Fibroblast of skin of right quadriceps (primary cell): ENCODE results near the gene SMPX.
A peak's percentile ranks its signal among the peaks of the same experiment; 100 is the strongest.

ENCODE experiments used
- DNase-seq: peaks from one replicate; pipeline ENCODE4 v3.0.0-alpha.2; 2013

SMPX gene

GRCh38 chrX:21711129-21711847 is 46.6 kb downstream of the SMPX start:
- no peak for DNase-seq

- DNase-seq, result no peak
Measured at GRCh38 chrX:21708116-21708515, 49.8 kb downstream of the SMPX start.

DNA sequence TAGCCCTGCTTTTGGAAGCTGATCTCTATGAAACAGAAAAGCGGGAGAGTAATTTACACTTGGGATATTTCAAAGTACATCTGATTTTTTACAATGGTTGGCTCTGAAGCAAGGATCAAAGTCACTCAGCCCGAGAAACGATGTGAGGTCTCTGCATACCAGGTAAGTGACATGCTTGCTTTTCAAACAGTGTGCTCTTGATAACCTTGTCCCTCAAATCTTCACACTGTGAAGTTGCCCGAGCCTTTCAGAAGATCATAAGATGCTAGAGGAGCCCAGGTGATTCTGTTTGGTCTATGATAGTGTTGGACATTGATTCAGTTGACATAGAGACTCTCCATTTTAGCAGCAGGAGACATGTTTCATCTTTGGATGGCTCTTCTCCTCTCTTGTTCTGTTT is 52.7 kb downstream of the SMPX start:
- no peak for DNase-seq

DNA sequence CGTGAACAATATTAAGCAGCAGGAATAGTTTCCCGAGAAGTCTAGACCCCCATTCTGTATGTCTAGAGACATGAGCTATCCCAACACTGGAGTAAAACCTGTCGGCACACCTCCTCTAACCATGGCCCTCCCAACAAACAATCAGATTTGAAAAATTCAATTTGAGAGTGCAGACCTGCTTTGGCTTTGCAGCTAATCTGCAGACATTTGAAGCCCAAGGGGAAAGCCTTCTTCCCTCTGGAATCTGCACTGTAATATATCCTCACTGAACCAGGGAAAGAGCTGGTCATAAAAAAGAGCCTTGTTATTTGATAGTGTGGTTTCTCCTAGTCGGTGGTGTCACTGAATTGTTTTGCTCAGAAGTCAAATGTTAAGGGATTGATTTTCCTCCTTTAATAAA is 55.2 kb downstream of the SMPX start:
- DNase-seq, result no peak

DNA sequence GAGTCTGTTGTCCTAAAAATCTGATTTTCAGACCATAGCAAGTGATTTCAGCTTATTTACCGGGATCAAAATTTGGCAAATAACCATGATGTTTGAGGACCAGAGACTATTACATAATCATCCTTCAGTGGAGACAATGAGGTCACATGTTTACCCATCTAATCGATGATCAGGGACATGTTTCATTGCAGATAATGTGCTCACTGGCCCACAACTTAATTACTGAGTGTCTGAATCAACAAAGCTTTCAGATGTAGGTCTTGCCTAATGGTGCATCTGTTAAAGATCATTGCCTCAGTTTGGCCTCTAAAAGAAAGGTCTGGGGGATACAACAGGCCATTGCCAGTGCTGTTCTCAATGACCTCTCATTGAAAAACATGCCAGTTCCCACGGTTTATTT is 56.9 kb downstream of the SMPX start:
- no peak for DNase-seq

GRCh38 chrX:21700275-21700674 is 57.6 kb downstream of the SMPX start:
- no peak for DNase-seq

DNA sequence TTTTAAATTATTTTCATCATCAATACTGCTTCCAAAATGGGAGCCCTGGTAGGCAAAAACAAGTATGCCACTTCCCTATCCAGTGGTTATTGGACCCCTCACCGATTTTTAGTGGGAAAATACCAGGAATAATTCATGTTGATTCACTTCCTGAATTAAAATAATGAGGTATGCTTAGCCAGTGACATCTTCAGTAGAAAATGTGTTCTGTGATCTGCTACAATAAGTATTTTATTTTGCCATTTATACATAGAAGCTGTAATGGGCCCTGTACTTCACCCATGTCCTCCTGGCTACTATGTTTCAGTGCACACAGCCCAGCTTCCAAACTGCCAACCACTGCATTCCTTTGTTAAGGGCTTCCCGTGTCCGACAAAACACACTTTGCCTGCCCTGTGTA is 58.8 kb downstream of the SMPX start:
- peak; percentile 35 for DNase-seq

- no peak for DNase-seq
Measured at GRCh38 chrX:21698272-21698671, 59.6 kb downstream of the SMPX start.

DNA sequence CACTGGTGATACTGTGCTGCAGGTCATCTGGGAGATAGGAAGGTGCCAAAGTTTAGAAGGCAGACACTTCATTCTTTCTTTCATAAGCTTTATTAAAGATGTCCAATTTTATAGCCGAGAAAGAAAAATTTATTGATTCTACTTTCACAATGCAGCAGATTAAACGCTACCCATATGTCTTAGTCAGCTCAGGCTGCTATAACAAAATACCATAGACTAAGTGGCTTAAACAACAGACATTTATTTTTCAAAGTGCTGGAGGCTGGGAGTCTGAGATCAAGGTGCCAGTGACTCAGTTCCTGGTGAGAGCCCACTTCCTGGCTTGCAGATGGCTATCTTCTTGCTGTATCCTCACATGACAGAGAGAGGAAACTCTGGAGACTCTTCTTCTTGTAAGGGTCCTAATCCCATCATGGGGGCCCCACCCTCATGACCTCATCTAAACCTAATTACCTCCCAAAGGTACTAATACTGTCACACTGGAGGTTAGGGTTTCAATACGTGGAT is 66.4 kb downstream of the SMPX start:
- no peak for DNase-seq

DNA sequence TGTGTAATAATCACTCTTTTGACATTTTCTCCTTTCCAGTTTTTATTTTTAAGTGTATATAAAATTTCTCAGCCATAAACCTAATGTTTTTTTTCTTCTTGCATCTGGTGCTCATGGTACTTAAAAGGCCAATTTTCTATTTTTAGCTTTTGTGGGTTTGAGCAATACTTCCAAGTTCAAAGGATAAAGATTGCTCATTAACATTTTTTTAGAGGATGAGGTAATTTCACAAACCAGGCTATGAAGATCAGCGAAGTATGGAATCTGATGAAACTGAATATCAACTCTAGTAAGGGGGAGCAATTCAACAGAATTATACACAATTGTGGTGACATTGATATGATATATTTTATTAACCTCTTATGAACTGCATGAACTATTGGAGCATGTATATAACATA is 74.0 kb downstream of the SMPX start:
- peak; percentile 77 for DNase-seq

- no peak for DNase-seq
Measured at GRCh38 chrX:21678048-21678612, 79.8 kb downstream of the SMPX start.

- DNase-seq, result no peak
Measured at GRCh38 chrX:21675931-21676330, 82.0 kb downstream of the SMPX start.

DNA sequence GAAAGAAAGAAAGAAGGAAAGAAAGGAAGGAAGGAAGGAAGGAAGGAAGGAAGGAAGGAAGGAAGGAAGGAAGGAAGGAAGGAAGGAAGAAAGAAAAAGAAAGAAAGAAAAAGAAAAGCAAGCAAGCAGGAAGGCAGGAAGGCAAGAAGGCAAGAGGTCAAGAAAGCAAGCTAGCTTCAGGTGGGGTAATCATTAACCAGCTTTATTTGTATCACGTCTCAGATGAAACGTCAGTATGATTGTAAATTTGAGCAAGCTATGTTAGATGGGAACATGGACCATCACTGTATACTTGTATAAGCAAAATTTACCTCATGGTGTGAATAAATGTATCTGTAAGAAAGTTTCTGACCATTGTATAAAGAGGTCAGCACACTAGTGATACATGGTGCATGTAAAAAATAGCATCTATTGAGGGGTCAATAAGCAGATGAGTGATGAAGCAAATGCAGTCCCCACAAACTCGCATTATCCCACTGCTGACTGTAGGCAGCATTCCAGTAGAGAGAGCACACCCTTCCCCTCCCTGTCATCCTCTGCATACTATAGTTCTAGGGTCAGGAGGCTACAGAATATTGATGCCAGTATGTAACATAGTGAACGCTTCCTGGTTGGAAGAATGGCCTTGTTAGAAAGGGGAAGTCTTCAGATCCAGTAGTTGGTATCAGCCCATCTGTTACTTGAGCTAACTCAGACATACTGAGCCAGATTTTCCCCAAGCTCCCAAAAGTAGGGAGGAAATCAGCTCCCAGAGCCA is 83.3 kb downstream of the SMPX start:
- DNase-seq, result no peak

DNA sequence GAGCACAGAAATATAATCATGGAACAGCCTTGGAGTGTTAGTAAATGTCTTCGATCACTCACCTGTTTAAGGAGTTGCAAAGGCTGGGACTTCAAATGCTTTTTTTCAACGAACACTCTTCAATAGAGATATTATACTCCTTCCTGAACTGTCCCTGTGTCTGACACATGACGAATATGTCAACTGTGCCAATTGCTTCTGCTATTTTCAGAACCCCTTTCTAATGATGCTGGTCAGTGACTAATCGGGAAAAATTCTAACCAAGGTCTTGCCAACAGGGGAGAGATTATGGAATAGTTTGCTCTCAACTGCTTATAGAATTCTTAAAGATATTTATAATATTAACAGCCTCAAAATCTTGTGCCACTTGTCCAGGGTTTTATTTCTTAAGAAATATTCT is 91.2 kb downstream of the SMPX start:
- peak; percentile 17 for DNase-seq

- DNase-seq, result no peak
Measured at GRCh38 chrX:21666252-21666651, 91.7 kb downstream of the SMPX start.

DNA sequence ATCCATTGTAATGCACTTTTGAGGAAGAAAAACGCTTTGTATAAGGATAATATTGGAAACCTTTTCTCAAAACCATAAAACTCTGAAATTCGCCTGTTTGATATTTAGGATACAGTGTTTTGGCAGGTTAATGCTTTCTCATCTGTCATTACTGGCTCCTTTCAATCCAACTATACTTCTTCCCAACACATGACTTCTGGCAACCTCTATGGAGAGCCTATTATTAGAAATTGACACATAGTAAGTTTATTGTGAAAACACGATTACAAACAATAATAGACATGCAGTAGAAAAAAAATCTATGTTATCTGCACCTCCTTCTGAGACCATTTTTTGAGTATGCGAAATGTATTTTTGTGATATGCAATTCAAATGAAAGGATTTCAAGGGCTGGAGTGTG is 95.2 kb downstream of the SMPX start:
- DNase-seq, result no peak

GRCh38 chrX:21661316-21661715 is 96.6 kb downstream of the SMPX start:
- no peak for DNase-seq

GRCh38 chrX:21660156-21660555 is 97.8 kb downstream of the SMPX start:
- DNase-seq, result no peak

- DNase-seq, result no peak
Measured at GRCh38 chrX:21659320-21659719, 98.6 kb downstream of the SMPX start.

DNA sequence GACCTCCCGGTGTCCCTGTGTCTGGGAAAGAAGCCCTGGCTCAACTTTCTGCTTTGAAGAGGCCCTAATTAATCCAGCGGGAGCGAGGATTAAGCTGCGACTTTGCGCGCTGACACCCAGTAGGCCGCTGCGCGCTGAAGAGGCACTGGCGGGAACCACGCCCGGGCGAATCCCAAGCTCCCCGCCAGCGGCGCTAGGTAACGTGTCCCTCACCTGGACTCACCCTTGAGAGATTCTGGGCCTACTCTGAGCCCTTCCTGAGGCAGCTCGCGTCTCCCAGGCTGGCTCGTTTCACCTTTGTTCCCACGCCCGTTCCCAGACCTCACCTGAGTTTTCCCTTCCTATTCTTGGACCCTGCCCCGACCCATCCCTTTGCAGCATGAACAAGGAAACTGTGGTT is 99.2 kb downstream of the SMPX start:
- no peak for DNase-seq

DNA sequence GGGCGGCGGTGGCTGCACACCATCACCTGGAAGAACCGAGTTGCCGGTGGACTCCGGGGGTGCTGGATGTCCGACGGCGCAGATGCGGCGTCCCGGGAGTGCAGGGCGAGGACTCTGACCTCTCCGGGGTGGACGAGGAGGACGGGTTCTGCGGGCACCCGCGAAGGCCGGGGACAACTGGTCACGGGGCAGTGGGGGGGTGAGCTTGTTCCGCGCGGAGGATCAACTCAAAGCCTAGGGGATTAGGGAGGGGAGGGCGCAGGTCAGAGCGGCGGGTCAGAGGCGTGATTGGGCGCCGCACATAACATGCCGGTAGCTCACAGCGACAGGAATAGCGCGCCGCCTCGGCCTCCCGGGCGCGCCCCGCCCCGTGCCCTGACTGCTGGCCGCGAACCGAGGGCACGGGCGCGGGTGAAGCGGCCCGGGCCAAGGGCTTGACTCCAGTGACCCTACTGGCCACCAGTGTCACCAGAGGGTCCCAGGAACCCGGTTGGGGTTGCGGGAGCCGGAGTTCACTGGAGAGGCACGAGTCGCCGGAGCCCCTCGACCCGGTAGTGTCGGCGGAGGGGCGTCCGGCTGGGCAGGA is 99.7 kb downstream of the SMPX start, which contains the start of gene KLHL34:
Gene KLHL34, minus strand, starts transcription at position 179 of the 586 bp plus-strand sequence. CDS start 542 bp downstream, outside the sequence.
- no peak for DNase-seq

GRCh38 chrX:21657318-21658151 is 100.4 kb downstream of the SMPX start:
- no peak for DNase-seq
